Parathyroid adenoma (tissue), 2 donors: ENCODE measurements around the gene MERTK.

Experiments
- H2AFZ ChIP-seq: fragments of 300-600 bp; sonication (generic); one replicate; pipeline ENCODE4 v1.7.0; 2017; ENCODE audit warnings: antibody characterized with exemption, mild to moderate bottlenecking
- H3K27ac ChIP-seq: fragments of 300-600 bp; sonication (generic); one replicate; pipeline ENCODE4 v1.7.0; 2017
- H3K27me3 ChIP-seq: fragments of 300-600 bp; sonication (generic); one replicate; pipeline ENCODE4 v1.7.0; 2017; ENCODE audit warnings: low read length; ENCODE audit not compliant: control insufficient read depth, insufficient read depth
- H3K36me3 ChIP-seq: fragments of 300-600 bp; sonication (generic); one replicate; pipeline ENCODE4 v1.7.0; 2017; ENCODE audit warnings: low read length; ENCODE audit not compliant: control insufficient read depth, insufficient read depth
- H3K4me1 ChIP-seq: fragments of 300-600 bp; sonication (generic); one replicate; pipeline ENCODE4 v1.7.0; 2017; ENCODE audit warnings: control low read depth
- H3K4me2 ChIP-seq: fragments of 300-600 bp; sonication (generic); one replicate; pipeline ENCODE4 v1.7.0; 2017; ENCODE audit warnings: low read length
- H3K4me3 ChIP-seq: fragments of 300-600 bp; sonication (generic); one replicate; pipeline ENCODE4 v1.7.0; 2017; ENCODE audit warnings: low read depth, low read length
- H3K79me2 ChIP-seq: fragments of 300-600 bp; sonication (generic); one replicate; pipeline ENCODE4 v1.7.0; 2017; ENCODE audit warnings: control low read depth
- H3K9ac ChIP-seq: fragments of 300-600 bp; sonication (generic); one replicate; pipeline ENCODE4 v1.7.0; 2017; ENCODE audit warnings: mild to moderate bottlenecking
- H3K9me3 ChIP-seq: fragments of 300-600 bp; sonication (generic); one replicate; pipeline ENCODE4 v1.7.0; 2017; ENCODE audit warnings: low read length; ENCODE audit not compliant: control insufficient read depth
- CTCF ChIP-seq: fragments of 300-600 bp; sonication (generic); IDR thresholded peaks from one replicate; pipeline ENCODE4 v1.7.0; 2017; ENCODE audit warnings: antibody characterized with exemption, mild to moderate bottlenecking
- donor health status: primary hyperparathyroidism.

MERTK gene

GRCh38 chr2:111898703-111899514, 502 bp downstream of the MERTK start:
- Histone ChIP-seq H3K4me3 (peak overlapping the region; percentile 86), H3K9ac (peak overlapping the region; percentile 96), H2AFZ (peak overlapping the region; percentile 99), H3K9me3 (no peaks in the 10 kb centered on the region), H3K79me2 (peaks cover 3% of the 10 kb centered on the region), H3K4me1 (peaks cover 8% of the 10 kb centered on the region), H3K4me2 (peak overlapping the region; percentile 95), H3K36me3 (no peaks in the 10 kb centered on the region), H3K27me3 (no peaks in the 10 kb centered on the region), H3K27ac (peak overlapping the region; percentile 58)
- no peak for TF ChIP-seq CTCF

GRCh38 chr2:111900859-111901258, 2.5 kb downstream of the MERTK start:
- Histone ChIP-seq H3K36me3 (no peaks in the 10 kb centered on the region), H3K79me2 (peaks cover 3% of the 10 kb centered on the region), H3K27ac (no peak overlapping the region), H3K9me3 (no peaks in the 10 kb centered on the region), H3K27me3 (no peaks in the 10 kb centered on the region), H3K9ac (no peak overlapping the region), H3K4me1 (peaks cover 8% of the 10 kb centered on the region), H3K4me3 (no peak overlapping the region), H2AFZ (no peak overlapping the region), H3K4me2 (no peak overlapping the region)
- TF ChIP-seq CTCF = no peak

- Histone ChIP-seq H3K4me2 (no peak overlapping the region), H3K9me3 (no peaks in the 10 kb centered on the region), H3K4me1 (peaks cover 6% of the 10 kb centered on the region), H3K27ac (no peak overlapping the region), H3K27me3 (no peaks in the 10 kb centered on the region), H3K36me3 (no peaks in the 10 kb centered on the region), H3K4me3 (no peak overlapping the region), H3K79me2 (no peaks in the 10 kb centered on the region), H3K9ac (no peak overlapping the region), H2AFZ (no peak overlapping the region)
- no peak for TF ChIP-seq CTCF
These were observed 5.1 kb downstream of the MERTK start for GRCh38 chr2:111903516-111903915.

GRCh38 chr2:111903930-111904439, 5.6 kb downstream of the MERTK start:
- no peak for TF ChIP-seq CTCF
- no peak overlapping the region for H3K4me2 ChIP-seq
- no peak overlapping the region for H3K4me3 ChIP-seq
- no peak overlapping the region for H2AFZ ChIP-seq
- no peak overlapping the region for H3K9ac ChIP-seq
- H3K79me2 ChIP-seq = no peaks in the 10 kb centered on the region
- H3K27ac ChIP-seq = no peak overlapping the region
- H3K4me1 ChIP-seq = peaks cover 6% of the 10 kb centered on the region
- no peaks in the 10 kb centered on the region for H3K27me3 ChIP-seq
- H3K9me3 ChIP-seq = no peaks in the 10 kb centered on the region
- H3K36me3 ChIP-seq = no peaks in the 10 kb centered on the region
